ENCODE data around the gene CD40. TPM values are rescaled to one million over a fixed set of nuclear protein-coding genes. Genes with fewer than 3 reads are reported as not detected.

Gene CD40
- total RNA-seq, 1 experiment from 2014 or later, result 14.1 TPM

DNA sequence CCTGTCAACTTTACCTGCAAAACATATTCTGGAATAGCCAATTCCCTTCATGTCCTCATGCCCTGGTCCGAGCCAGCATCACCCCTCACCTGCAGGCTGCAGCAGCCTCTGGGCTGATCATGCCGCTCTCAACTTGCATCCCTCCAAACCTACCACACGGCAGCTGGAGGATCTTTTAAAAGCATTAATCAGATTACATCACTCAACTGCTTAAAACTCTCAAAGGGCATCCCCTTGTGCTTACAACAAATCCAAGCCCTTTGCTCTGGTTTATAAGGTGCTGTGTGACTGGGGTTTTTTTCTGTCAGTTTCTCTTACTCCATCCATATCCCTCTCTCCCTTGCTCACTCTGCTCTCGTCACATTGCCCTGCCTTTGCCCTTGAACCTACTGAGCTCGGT, 24.0 kb downstream of the CD40 start:
- H3K4me1 ChIP-seq (ENCODE audit: control insufficient read depth, insufficient read depth, low read length), result no peaks in the 10 kb centered on the region
- ATAC-seq (no peak), DNase-seq (ENCODE audit: low read depth, low spot score) (no peak)
- peaks cover 5% of the 10 kb centered on the region for H3K27me3 ChIP-seq (ENCODE audit: control insufficient read depth, insufficient read depth, low read length)
- CTCF ChIA-PET, result interaction anchor here (0.9 kb wide), 1 partner anchor 37 kb away, joined by 4 read pairs; no protein-coding TSS in a partner anchor
- TF ChIP-seq SIN3A (IDR thresholded peaks at IDR 0.05; ENCODE audit: borderline replicate concordance, insufficient read depth, low read depth, low read length) (no peak), TCF7L2 (IDR thresholded peaks at IDR 0.05; ENCODE audit: low read depth, low read length) (no peak)
- POLR2A ChIA-PET, result no interaction called here
- in situ Hi-C loops (cut with HindIII; ENCODE audit: low pct_unique_long_range_greater_than_20kb, low sequenced_read_pairs), result no loop called here
- H3K9me3 ChIP-seq (ENCODE audit: control insufficient read depth, insufficient read depth, low read depth, low read length), result no peaks in the 10 kb centered on the region
- intact Hi-C loops (cut with micrococcal nuclease; ENCODE audit: unreplicated experiment), result no loop called here
- no peak overlapping the region for H3K4me3 ChIP-seq (ENCODE audit: low read depth in 2 of 2, low read length in 2 of 2)
- BruUV-seq (replicated peaks), result no TSS peak
- no peak overlapping the region for H3K27ac ChIP-seq (ENCODE audit: low read length)
- no peaks in the 10 kb centered on the region for H3K36me3 ChIP-seq (ENCODE audit: control insufficient read depth, insufficient read depth, low read length)

DNA sequence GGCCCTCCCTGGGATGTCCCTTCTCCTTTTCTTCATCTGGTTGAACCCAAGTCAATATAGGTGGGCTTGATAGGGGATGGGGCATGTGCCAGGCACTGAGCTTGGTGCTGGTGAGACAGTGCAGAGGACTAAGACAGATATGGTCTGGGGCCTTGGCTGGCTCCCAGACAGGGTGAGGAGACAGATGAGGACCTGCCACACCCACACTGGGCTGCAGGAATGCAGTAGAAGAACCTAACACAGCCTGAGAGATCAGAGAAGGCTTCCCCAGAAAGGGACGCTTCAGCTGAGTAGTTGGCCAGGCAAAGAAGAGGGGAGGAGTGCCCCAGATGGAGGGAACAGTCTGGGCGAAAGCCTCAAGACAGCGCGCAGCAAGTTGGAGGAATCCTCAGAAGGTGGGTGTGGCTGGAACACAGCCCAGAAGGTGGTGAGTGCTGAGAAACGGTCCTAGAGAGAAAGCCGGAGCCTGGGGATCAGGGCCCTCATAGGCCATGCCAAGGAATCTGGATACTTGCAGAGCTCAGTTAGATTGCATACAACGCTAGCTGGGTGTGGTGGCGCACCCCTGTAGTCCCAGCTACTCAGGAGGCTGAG, 26.4 kb downstream of the CD40 start:
- in situ Hi-C loops (cut with HindIII; ENCODE audit: low pct_unique_long_range_greater_than_20kb, low sequenced_read_pairs), result no loop called here
- no TSS peak for BruUV-seq (replicated peaks)

More for the DNA sequence above, 26.4 kb downstream of the CD40 start:
- intact Hi-C loops (cut with micrococcal nuclease; ENCODE audit: unreplicated experiment), result no loop called here
- Histone ChIP-seq H3K27ac (ENCODE audit: low read length) (no peak overlapping the region), H3K4me1 (ENCODE audit: control insufficient read depth, insufficient read depth, low read length) (no peaks in the 10 kb centered on the region), H3K36me3 (ENCODE audit: control insufficient read depth, insufficient read depth, low read length) (no peaks in the 10 kb centered on the region), H3K27me3 (ENCODE audit: control insufficient read depth, insufficient read depth, low read length) (peaks cover 5% of the 10 kb centered on the region), H3K9me3 (ENCODE audit: control insufficient read depth, insufficient read depth, low read depth, low read length) (no peaks in the 10 kb centered on the region), H3K4me3 (ENCODE audit: low read depth in 2 of 2, low read length in 2 of 2) (no peak overlapping the region)
- TF ChIP-seq, protein P1, sequence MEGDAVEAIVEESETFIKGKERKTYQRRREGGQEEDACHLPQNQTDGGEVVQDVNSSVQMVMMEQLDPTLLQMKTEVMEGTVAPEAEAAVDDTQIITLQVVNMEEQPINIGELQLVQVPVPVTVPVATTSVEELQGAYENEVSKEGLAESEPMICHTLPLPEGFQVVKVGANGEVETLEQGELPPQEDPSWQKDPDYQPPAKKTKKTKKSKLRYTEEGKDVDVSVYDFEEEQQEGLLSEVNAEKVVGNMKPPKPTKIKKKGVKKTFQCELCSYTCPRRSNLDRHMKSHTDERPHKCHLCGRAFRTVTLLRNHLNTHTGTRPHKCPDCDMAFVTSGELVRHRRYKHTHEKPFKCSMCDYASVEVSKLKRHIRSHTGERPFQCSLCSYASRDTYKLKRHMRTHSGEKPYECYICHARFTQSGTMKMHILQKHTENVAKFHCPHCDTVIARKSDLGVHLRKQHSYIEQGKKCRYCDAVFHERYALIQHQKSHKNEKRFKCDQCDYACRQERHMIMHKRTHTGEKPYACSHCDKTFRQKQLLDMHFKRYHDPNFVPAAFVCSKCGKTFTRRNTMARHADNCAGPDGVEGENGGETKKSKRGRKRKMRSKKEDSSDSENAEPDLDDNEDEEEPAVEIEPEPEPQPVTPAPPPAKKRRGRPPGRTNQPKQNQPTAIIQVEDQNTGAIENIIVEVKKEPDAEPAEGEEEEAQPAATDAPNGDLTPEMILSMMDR (IDR thresholded peaks at IDR 0.05), result no peak
- no peak for TF ChIP-seq POLR2AphosphoS5 (IDR thresholded peaks at IDR 0.05; ENCODE audit: low read depth, low read length)
- no peak for TF ChIP-seq TCF7L2 (IDR thresholded peaks at IDR 0.05; ENCODE audit: low read depth, low read length)
- no peak for TF ChIP-seq SIN3A (IDR thresholded peaks at IDR 0.05; ENCODE audit: borderline replicate concordance, insufficient read depth, low read depth, low read length)
- TF ChIP-seq, protein P2, sequence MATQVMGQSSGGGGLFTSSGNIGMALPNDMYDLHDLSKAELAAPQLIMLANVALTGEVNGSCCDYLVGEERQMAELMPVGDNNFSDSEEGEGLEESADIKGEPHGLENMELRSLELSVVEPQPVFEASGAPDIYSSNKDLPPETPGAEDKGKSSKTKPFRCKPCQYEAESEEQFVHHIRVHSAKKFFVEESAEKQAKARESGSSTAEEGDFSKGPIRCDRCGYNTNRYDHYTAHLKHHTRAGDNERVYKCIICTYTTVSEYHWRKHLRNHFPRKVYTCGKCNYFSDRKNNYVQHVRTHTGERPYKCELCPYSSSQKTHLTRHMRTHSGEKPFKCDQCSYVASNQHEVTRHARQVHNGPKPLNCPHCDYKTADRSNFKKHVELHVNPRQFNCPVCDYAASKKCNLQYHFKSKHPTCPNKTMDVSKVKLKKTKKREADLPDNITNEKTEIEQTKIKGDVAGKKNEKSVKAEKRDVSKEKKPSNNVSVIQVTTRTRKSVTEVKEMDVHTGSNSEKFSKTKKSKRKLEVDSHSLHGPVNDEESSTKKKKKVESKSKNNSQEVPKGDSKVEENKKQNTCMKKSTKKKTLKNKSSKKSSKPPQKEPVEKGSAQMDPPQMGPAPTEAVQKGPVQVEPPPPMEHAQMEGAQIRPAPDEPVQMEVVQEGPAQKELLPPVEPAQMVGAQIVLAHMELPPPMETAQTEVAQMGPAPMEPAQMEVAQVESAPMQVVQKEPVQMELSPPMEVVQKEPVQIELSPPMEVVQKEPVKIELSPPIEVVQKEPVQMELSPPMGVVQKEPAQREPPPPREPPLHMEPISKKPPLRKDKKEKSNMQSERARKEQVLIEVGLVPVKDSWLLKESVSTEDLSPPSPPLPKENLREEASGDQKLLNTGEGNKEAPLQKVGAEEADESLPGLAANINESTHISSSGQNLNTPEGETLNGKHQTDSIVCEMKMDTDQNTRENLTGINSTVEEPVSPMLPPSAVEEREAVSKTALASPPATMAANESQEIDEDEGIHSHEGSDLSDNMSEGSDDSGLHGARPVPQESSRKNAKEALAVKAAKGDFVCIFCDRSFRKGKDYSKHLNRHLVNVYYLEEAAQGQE (IDR thresholded peaks at IDR 0.05; ENCODE audit: insufficient read depth in 1 of 2, low read depth in 2 of 2, low read length in 1 of 2), result no peak
- ChIA-PET POLR2A (no interaction called here), CTCF (interaction anchor here (0.7 kb wide), 2 partner anchors 68 to 220 kb away, joined by 3 read pairs; no protein-coding TSS in a partner anchor)
- DNase-seq (ENCODE audit: low read depth, low spot score), result no peak
- ATAC-seq, result no peak
